Fibroblast of villous mesenchyme (primary cell): ENCODE data around the gene PAAF1. TPM values are rescaled to one million over a fixed set of nuclear protein-coding genes. Genes with fewer than 3 reads are reported as not detected.
A peak's percentile ranks its signal among the peaks of the same experiment; 100 is the strongest.

Experiments used
- DNase-seq: peaks from one replicate; pipeline ENCODE4 v3.0.0-alpha.2; 2010; ENCODE audit warnings: low read depth
- H3K4me3 ChIP-seq: 2 replicates; pipeline ENCODE4 v1.5.1; 2011; ENCODE audit warnings: low read depth, mild to moderate bottlenecking, low read length
- total RNA-seq: library from RNA; depleted of rRNA; stranded (reverse); fragments of >200 nt; gene quantifications from 2 replicates; pipeline ENCODE4 v1.2.3, GENCODE V29; 2012
- TF ChIP-seq, protein P1 (sequence below): IDR thresholded peaks from 2 replicates; pipeline ENCODE4 v1.5.1; 2012; ENCODE audit warnings: low read depth, mild to moderate bottlenecking, low read length; ENCODE audit not compliant: insufficient read depth

The PAAF1 gene
- total RNA-seq, 1 donor: 6.9 TPM

- DNase-seq: no peak
- TF ChIP-seq, protein P1, sequence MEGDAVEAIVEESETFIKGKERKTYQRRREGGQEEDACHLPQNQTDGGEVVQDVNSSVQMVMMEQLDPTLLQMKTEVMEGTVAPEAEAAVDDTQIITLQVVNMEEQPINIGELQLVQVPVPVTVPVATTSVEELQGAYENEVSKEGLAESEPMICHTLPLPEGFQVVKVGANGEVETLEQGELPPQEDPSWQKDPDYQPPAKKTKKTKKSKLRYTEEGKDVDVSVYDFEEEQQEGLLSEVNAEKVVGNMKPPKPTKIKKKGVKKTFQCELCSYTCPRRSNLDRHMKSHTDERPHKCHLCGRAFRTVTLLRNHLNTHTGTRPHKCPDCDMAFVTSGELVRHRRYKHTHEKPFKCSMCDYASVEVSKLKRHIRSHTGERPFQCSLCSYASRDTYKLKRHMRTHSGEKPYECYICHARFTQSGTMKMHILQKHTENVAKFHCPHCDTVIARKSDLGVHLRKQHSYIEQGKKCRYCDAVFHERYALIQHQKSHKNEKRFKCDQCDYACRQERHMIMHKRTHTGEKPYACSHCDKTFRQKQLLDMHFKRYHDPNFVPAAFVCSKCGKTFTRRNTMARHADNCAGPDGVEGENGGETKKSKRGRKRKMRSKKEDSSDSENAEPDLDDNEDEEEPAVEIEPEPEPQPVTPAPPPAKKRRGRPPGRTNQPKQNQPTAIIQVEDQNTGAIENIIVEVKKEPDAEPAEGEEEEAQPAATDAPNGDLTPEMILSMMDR: no peak
- no peak overlapping the region for H3K4me3 ChIP-seq
These were observed 24.8 kb upstream of the PAAF1 start for GRCh38 chr11:73852049-73852448.

GRCh38 chr11:73854680-73855079 is 22.1 kb upstream of the PAAF1 start:
- H3K4me3 ChIP-seq: no peak overlapping the region
- TF ChIP-seq, protein P1: no peak
- no peak for DNase-seq

DNA sequence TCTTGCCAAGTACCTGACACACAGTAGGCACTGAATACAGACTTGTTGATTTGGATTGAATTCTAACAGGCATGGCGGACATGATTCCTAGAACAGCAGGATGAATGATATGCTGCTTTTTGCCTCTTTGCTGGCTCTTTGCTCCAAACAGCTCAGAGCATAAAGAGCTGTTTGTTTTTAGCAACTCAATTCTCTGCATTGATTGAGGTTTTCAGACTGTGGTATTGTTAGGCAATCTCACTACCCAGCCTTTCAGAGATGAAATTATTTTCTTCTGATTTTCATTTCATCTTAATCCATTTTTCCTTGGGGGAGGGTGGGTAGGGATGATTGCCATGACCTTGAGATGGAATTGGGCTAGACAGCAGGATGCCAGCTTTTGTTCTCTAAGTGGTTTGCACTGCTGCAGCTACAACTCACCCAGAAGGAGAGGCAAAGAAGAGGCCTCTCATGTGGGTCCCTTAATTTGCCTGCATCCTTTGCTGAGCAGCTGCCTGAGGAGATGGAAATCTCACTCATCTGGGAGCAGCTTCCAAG is 20.7 kb upstream of the PAAF1 start:
- TF ChIP-seq, protein P1: no peak
- DNase-seq: no peak
- H3K4me3 ChIP-seq: no peak overlapping the region

DNA sequence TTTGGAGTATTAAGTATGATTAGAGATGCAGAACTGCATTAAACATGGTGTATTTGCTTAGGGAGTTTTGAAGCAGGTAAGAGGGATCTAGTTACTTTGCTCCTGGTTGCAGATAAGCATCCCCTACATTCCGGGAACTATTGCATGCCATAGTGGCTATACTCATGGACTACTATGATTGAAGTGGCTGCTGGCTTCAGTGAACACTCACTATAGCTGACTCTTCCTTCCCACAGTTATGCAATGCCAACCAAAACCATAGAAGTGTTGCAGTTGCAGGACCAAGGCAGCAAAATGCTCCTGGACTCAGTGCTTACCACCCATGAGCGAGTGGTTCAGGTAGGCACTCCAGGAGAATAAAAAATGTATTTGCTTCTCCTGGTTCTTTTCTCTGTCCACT is 17.1 kb upstream of the PAAF1 start:
- no peak overlapping the region for H3K4me3 ChIP-seq
- TF ChIP-seq, protein P1: no peak
- DNase-seq: no peak

DNA sequence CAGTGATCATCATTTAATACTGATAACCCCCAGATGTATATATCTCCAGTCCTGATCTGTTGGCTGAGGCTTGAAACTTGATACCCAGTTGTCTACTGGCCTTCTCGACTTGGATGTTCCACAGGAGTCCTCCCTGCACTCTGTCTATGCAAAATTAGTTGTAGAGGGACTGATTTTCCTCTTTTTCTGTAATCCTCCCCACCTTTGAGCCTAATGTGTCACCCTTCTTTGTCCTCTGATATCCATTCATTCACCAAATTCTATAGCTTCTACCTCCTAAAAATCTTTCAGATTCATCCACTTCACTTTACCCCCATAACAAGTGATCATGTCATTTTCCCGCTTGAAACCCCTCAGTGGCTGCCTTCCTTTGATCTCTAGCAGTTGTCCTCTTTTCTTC is 16.6 kb upstream of the PAAF1 start:
- no peak for DNase-seq
- H3K4me3 ChIP-seq: no peak overlapping the region
- TF ChIP-seq, protein P1: no peak

- no peak for DNase-seq
- TF ChIP-seq, protein P1: no peak
- H3K4me3 ChIP-seq: no peak overlapping the region
These were observed 13.8 kb upstream of the PAAF1 start for GRCh38 chr11:73862986-73863385.

DNA sequence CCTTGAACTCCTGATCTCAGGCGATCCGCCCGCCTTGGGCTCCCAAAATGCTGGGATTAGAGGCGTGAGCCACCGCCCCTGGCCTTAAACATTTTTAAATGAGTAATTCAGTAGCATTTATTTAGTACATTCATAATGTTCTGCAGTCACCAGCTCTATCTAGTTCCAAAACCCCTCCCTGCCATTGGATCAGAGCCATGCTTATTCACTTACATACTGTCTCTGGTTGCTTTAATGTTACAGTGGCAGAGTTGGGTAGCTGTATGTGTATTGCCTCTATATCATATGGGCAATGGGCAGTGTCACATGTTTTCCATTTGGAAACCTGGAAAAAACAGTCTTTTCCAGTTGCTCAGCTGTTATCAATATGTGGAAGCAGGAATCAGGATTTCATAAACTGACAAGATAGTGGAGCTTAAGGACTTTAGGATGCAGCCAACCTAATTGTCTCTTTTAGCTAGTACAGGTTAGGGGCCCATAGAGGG is 10.7 kb upstream of the PAAF1 start:
- DNase-seq: peak; percentile 61
- no peak overlapping the region for H3K4me3 ChIP-seq
- TF ChIP-seq, protein P1: no peak
